KMS-11 (cell line): ENCODE measurements around the gene RNF121.

ENCODE experiments used
- H2AFZ ChIP-seq: fragments of 200-600 bp; sonication (generic); 2 replicates; pipeline ENCODE4 v1.6.1; 2016; ENCODE audit warnings: antibody characterized with exemption, mixed run types, low read depth
- H3K27ac ChIP-seq: fragments of 200-600 bp; sonication (generic); 2 replicates; pipeline ENCODE4 v1.6.1; 2016; ENCODE audit warnings: mild to moderate bottlenecking, mixed run types
- H3K27me3 ChIP-seq: fragments of 200-600 bp; sonication (generic); 2 replicates; pipeline ENCODE4 v1.6.1; 2017; ENCODE audit warnings: mild to moderate bottlenecking, low read depth, mixed run types, moderate library complexity; ENCODE audit not compliant: insufficient read depth
- H3K36me3 ChIP-seq: fragments of 200-600 bp; sonication (generic); 2 replicates; pipeline ENCODE4 v1.6.1; 2017; ENCODE audit warnings: mild to moderate bottlenecking, mixed run types; ENCODE audit not compliant: insufficient read depth
- H3K4me1 ChIP-seq: fragments of 200-600 bp; sonication (generic); 2 replicates; pipeline ENCODE4 v1.6.1; 2016; ENCODE audit warnings: mild to moderate bottlenecking, low read depth, mixed run types; ENCODE audit not compliant: poor library complexity, severe bottlenecking
- H3K4me2 ChIP-seq: fragments of 200-600 bp; sonication (generic); 2 replicates; pipeline ENCODE4 v1.7.0; 2016; ENCODE audit warnings: mild to moderate bottlenecking, mixed run types
- H3K4me3 ChIP-seq: fragments of 200-600 bp; sonication (generic); IDR thresholded peaks from 2 replicates; pipeline ENCODE4 v1.6.1; 2017; ENCODE audit warnings: low read depth, low read length, mixed read lengths; ENCODE audit not compliant: insufficient read depth
- H3K79me2 ChIP-seq: fragments of 200-600 bp; sonication (generic); 2 replicates; pipeline ENCODE4 v1.6.1; 2016; ENCODE audit warnings: low read depth, mixed run types; ENCODE audit not compliant: insufficient read depth
- H3K9ac ChIP-seq: fragments of 200-600 bp; sonication (generic); 2 replicates; pipeline ENCODE4 v1.6.1; 2016; ENCODE audit warnings: mild to moderate bottlenecking, mixed run types
- H4K20me1 ChIP-seq: fragments of 200-600 bp; sonication (generic); 2 replicates; pipeline ENCODE4 v1.6.1; 2016; ENCODE audit warnings: mild to moderate bottlenecking, mixed run types; ENCODE audit not compliant: insufficient read depth
- CTCF ChIP-seq: fragments of 200-600 bp; sonication (generic); conservative IDR thresholded peaks from 2 replicates; pipeline ENCODE4 v1.6.1; 2017; ENCODE audit warnings: low read depth, mild to moderate bottlenecking, antibody characterized with exemption, low read length, moderate library complexity, mixed read lengths

Gene RNF121

GRCh38 chr11:71914617-71915189 is 14.1 kb upstream of the RNF121 start:
- Histone ChIP-seq H3K36me3 (no peaks in the 10 kb centered on the region), H3K9ac (no peak overlapping the region), H4K20me1 (no peaks in the 10 kb centered on the region)

GRCh38 chr11:71917646-71918140 is 11.2 kb upstream of the RNF121 start:
- no peak for TF ChIP-seq CTCF
- Histone ChIP-seq H3K79me2 (no peaks in the 10 kb centered on the region), H4K20me1 (no peaks in the 10 kb centered on the region), H3K4me3 (no peak overlapping the region), H3K9ac (no peak overlapping the region), H3K36me3 (no peaks in the 10 kb centered on the region), H3K4me1 (peaks cover 19% of the 10 kb centered on the region), H2AFZ (no peak overlapping the region), H3K27ac (no peak overlapping the region), H3K27me3 (no peaks in the 10 kb centered on the region), H3K4me2 (no peak overlapping the region)

More at GRCh38 chr11:71914617-71915189, 14.1 kb upstream of the RNF121 start:
- peaks cover 24% of the 10 kb centered on the region for H3K4me1 ChIP-seq
- no peaks in the 10 kb centered on the region for H3K27me3 ChIP-seq
- no peaks in the 10 kb centered on the region for H3K79me2 ChIP-seq
- no peak for TF ChIP-seq CTCF
- H2AFZ ChIP-seq = no peak overlapping the region
- H3K27ac ChIP-seq = no peak overlapping the region
- no peak overlapping the region for H3K4me3 ChIP-seq
- no peak overlapping the region for H3K4me2 ChIP-seq

- TF ChIP-seq CTCF = no peak
- Histone ChIP-seq H3K36me3 (0 out of 2 replicates have a peak, but pooled peaks cover 6% of the 10 kb centered on the region), H3K4me1 (peaks cover 27% of the 10 kb centered on the region)
Measured at GRCh38 chr11:71927820-71928736, 768 bp upstream of the RNF121 start, which contains the start of gene XNDC1N. Gene XNDC1N, minus strand, starts transcription at chr11:71928594. Its CDS starts 5,241 bp downstream, at chr11:71923353.

GRCh38 chr11:71929491-71929890 is 645 bp downstream of the RNF121 start:
- Histone ChIP-seq H3K4me3 (no peak overlapping the region), H3K9ac (peak overlapping the region; percentile 26; the same call in 1 of the 2 replicates), H3K4me1 (peaks cover 27% of the 10 kb centered on the region), H3K27me3 (no peaks in the 10 kb centered on the region), H3K36me3 (0 out of 2 replicates have a peak, but pooled peaks cover 6% of the 10 kb centered on the region), H4K20me1 (no peaks in the 10 kb centered on the region), H3K27ac (no peak overlapping the region), H3K79me2 (peaks cover 42% of the 10 kb centered on the region), H3K4me2 (peak overlapping the region; percentile 100), H2AFZ (no peak overlapping the region; the same call in 1 of the 2 replicates)
- no peak for TF ChIP-seq CTCF

More at GRCh38 chr11:71927820-71928736, 768 bp upstream of the RNF121 start, which contains the start of gene XNDC1N:
- H2AFZ ChIP-seq = peak within 1 kb of the TSS; percentile 92
- H4K20me1 ChIP-seq = no peaks in the 10 kb centered on the region
- peak within 1 kb of the TSS; percentile 87 for H3K9ac ChIP-seq
- H3K4me3 ChIP-seq = no peak within 1 kb of the TSS
- H3K27ac ChIP-seq = peak within 1 kb of the TSS; percentile 88
- no peaks in the 10 kb centered on the region for H3K27me3 ChIP-seq
- H3K4me2 ChIP-seq = peak within 1 kb of the TSS; percentile 100
- peaks cover 42% of the 10 kb centered on the region for H3K79me2 ChIP-seq
